ENCODE results near the gene NAPG. TPM values are rescaled to one million over a fixed set of nuclear protein-coding genes. Genes with fewer than 3 reads are reported as not detected.

The NAPG gene
- total RNA-seq, 1 experiment from 2014 or later: 54.0 TPM

DNA sequence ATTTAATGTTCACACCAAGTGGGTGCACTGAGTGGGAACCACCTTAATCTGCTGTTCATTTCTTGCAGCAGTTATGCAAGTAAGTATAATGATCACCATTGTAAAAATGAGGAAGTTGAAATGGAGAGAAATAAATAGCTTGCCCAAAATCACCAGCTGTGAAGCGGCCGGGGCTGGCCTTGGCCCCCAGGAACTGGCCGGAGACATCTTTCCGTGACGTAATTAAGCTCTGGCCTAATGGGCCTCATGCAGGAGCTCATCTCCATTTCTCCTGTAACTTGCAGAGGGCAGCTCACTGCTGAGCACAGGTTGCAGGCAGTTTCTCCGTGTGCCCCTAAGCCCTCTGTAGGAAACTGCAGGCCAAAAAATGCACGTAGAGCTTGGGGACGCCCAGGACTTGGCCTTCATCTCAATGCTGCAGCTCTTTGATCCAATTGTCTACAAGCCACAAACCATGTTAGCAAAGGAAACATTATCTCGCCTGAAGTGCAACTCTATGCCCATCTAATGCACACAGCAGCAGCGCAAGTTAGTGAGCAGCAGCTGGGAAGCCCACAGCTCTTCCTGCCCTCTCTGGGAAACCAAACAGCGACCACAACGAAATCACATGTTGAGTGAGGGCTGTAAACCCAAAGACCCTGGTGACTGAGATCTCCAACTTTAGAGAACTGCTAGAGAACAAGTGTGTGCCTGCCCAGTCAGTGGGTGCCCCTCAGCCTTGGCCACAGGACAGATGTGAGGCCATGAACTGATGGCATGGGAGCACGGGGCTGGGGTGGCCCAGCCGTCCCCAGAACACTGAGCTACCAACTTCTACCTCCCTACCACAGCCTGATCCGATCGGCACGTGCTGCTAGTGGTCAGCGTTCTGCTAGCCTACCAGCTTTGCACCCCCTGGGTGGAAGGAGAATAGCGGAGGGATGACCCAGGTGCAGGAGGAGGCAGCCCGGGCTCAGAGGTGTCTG is 42.6 kb upstream of the NAPG start:
- no TSS peak for BruUV-seq (replicated peaks)
- POLR2A ChIA-PET (ENCODE audit: low non-redundant PET): no interaction called here
- Histone ChIP-seq H3K27me3 (replicated peaks; ENCODE audit: insufficient read depth, low read depth, low read length, poor library complexity) (no peaks in the 10 kb centered on the region), H3K36me3 (ENCODE audit: insufficient read depth, low read length, poor library complexity, severe bottlenecking) (peaks cover 99% of the 10 kb centered on the region), H3K4me1 (ENCODE audit: insufficient read depth, low read length, poor library complexity, severe bottlenecking) (peaks cover 60% of the 10 kb centered on the region), H3K9me3 (ENCODE audit: low read depth, low read length, poor library complexity, severe bottlenecking) (no peaks in the 10 kb centered on the region), H3K4me3 (ENCODE audit: low read depth, low read length, poor library complexity, severe bottlenecking) (no peak overlapping the region), H3K27ac (ENCODE audit: low read depth, low read length, poor library complexity, severe bottlenecking) (peak overlapping the region; percentile 48)
- CTCF ChIA-PET: no interaction called here
- no peak for DNase-seq (ENCODE audit: low spot score)
- intact Hi-C loops (cut with micrococcal nuclease; ENCODE audit: unreplicated experiment): no loop called here
- no peak for TF ChIP-seq CTCF (conservative IDR thresholded peaks at IDR 0.05; ENCODE audit: low read depth, low read length)
- TF ChIP-seq EZH2 (IDR thresholded peaks at IDR 0.05; ENCODE audit: borderline replicate concordance, low read depth, low read length, poor library complexity, severe bottlenecking): no peak

DNA sequence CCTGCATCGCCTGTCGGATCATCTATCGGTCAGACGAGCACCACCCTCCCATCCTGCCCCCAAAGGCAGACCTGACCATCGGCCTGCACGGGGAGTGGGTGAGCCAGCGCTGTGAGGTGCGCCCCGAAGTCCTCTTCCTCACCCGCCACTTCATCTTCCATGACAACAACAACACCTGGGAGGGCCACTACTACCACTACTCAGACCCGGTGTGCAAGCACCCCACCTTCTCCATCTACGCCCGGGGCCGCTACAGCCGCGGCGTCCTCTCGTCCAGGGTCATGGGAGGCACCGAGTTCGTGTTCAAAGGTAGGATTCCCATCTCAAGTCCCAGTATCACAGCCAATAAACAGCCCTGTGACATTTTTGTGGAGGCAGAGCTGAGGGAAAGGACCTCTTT is 40.4 kb upstream of the NAPG start:
- no TSS peak for BruUV-seq (replicated peaks)
- H3K36me3 ChIP-seq (ENCODE audit: insufficient read depth, low read length, poor library complexity, severe bottlenecking): peaks cover 99% of the 10 kb centered on the region
- peaks cover 45% of the 10 kb centered on the region for H3K4me1 ChIP-seq (ENCODE audit: insufficient read depth, low read length, poor library complexity, severe bottlenecking)
- H3K9me3 ChIP-seq (ENCODE audit: low read depth, low read length, poor library complexity, severe bottlenecking): no peaks in the 10 kb centered on the region
- ChIA-PET CTCF (no interaction called here), POLR2A (ENCODE audit: low non-redundant PET) (no interaction called here)
- H3K4me3 ChIP-seq (ENCODE audit: low read depth, low read length, poor library complexity, severe bottlenecking): no peak overlapping the region
- TF ChIP-seq EZH2 (IDR thresholded peaks at IDR 0.05; ENCODE audit: borderline replicate concordance, low read depth, low read length, poor library complexity, severe bottlenecking) (no peak), CTCF (conservative IDR thresholded peaks at IDR 0.05; ENCODE audit: low read depth, low read length) (no peak)
- intact Hi-C loops (cut with micrococcal nuclease; ENCODE audit: unreplicated experiment): no loop called here
- no peak for DNase-seq (ENCODE audit: low spot score)
- peak overlapping the region; percentile 73 for H3K27ac ChIP-seq (ENCODE audit: low read depth, low read length, poor library complexity, severe bottlenecking)
- no peaks in the 10 kb centered on the region for H3K27me3 ChIP-seq (replicated peaks; ENCODE audit: insufficient read depth, low read depth, low read length, poor library complexity)

DNA sequence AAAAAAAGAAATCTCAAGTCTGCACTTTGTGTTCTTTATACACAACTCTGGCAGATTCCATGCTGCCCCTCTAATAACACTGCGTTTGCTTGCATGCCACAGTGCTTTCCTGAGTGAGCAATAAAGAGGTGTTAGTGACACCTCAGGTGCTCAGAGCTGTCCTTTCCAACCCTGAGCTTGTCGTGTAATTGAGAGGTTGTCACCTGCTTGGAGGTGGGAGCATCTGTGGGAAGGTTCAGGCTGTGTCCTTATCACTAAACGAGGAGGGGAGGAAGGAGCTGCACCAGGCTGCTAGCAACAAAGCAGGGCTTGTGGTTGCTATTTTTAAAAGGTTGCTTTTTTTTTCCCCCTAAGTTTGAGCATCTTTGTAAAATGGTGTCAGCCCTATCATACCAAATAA is 39.5 kb upstream of the NAPG start:
- ChIA-PET CTCF (no interaction called here), POLR2A (ENCODE audit: low non-redundant PET) (no interaction called here)
- Histone ChIP-seq H3K27me3 (replicated peaks; ENCODE audit: insufficient read depth, low read depth, low read length, poor library complexity) (no peaks in the 10 kb centered on the region), H3K4me3 (ENCODE audit: low read depth, low read length, poor library complexity, severe bottlenecking) (no peak overlapping the region), H3K9me3 (ENCODE audit: low read depth, low read length, poor library complexity, severe bottlenecking) (no peaks in the 10 kb centered on the region), H3K4me1 (ENCODE audit: insufficient read depth, low read length, poor library complexity, severe bottlenecking) (peaks cover 41% of the 10 kb centered on the region), H3K36me3 (ENCODE audit: insufficient read depth, low read length, poor library complexity, severe bottlenecking) (peaks cover 91% of the 10 kb centered on the region), H3K27ac (ENCODE audit: low read depth, low read length, poor library complexity, severe bottlenecking) (peak overlapping the region; percentile 73)
- no TSS peak for BruUV-seq (replicated peaks)
- TF ChIP-seq EZH2 (IDR thresholded peaks at IDR 0.05; ENCODE audit: borderline replicate concordance, low read depth, low read length, poor library complexity, severe bottlenecking) (no peak), CTCF (conservative IDR thresholded peaks at IDR 0.05; ENCODE audit: low read depth, low read length) (no peak)
- no peak for DNase-seq (ENCODE audit: low spot score)
- intact Hi-C loops (cut with micrococcal nuclease; ENCODE audit: unreplicated experiment): no loop called here
